Stimulated activated CD4-positive, alpha-beta T cell treated with anti-CD3 and anti-CD28 coated beads, Interleukin-1b, Interleukin-23, amount 100 ng/mL, for 4 hours (primary cell): Measurements from ENCODE around the gene TMEM178B.
"Not testable (repeated sequence)": the region's sequence is repeated elsewhere in the genome, so short reads cannot be mapped to it uniquely, and the experiment has no call there.

Experiments
- DNase-seq, 2 donors: peaks; one replicate each; pipeline ENCODE4 v3.0.0-alpha.2; 2020; ENCODE audit warnings: low read depth in 2 of 2

TMEM178B gene

GRCh38 chr7:141355032-141355431 is 281.2 kb downstream of the TMEM178B start:
- no peak for DNase-seq

DNA sequence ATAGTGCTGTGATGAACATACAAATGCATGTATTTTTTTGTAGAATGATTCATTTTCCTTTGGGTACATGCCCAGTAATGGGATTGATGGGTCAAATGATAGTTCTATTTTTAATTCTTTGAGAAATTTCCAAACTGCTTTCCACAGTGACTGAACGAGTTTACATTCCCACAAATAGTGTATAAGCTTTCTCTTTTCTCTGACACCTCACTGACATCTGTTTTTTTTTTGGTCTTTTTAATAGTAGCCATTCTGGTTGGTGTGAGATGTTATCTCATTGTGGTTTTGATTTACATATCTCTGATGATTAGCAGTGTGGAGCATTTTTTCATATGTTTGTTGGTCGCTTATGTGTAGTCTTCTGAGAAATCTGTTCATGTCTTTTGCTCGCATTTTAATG is 282.3 kb downstream of the TMEM178B start:
- no peak for DNase-seq

DNA sequence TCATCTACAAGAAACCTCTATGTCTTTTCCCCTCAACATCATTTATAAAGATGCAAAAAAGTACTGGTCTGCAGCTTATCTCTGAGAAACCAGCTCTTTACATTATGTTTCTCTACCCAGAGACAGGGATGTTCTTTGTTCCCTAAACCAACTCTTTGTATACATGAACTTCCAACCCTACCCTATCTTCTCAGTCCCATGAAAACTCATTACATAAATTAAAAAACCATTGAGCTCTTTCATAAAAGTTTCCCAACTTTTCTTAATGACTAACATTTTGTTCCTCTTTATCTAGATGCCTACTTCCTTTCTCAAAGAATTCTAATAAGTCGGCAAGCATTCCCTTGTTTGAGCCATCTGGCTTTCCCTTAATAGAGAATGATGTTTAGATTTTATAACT is 284.5 kb downstream of the TMEM178B start:
- DNase-seq = no peak

GRCh38 chr7:141359262-141359661 is 285.4 kb downstream of the TMEM178B start:
- DNase-seq = no peak

- DNase-seq = no peak
Measured at GRCh38 chr7:141359740-141360415, 286.0 kb downstream of the TMEM178B start.

- no peak for DNase-seq
Measured at GRCh38 chr7:141360416-141360760, 286.5 kb downstream of the TMEM178B start.

GRCh38 chr7:141360803-141361202 is 286.9 kb downstream of the TMEM178B start:
- DNase-seq = no peak

GRCh38 chr7:141361479-141361878 is 287.6 kb downstream of the TMEM178B start:
- no peak for DNase-seq

DNA sequence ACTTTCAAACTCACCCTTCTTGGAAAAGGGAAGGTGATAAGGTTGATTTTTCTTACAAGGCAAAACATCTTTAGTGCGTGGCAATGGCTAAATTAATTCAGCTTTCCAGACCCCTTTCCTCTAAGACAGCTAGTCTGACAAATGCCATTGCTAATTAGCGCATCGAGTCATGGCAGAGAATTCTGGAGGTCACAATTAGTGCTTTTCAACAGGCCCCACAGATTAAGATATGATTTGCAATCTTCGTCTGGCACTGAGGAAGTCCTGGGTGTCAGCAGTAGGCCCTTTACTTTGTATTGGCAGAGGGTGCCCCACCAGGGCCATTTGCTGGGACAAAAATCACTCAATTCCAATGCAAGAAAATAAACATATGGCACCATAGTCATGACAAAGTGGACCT is 288.1 kb downstream of the TMEM178B start:
- DNase-seq = no peak

DNA sequence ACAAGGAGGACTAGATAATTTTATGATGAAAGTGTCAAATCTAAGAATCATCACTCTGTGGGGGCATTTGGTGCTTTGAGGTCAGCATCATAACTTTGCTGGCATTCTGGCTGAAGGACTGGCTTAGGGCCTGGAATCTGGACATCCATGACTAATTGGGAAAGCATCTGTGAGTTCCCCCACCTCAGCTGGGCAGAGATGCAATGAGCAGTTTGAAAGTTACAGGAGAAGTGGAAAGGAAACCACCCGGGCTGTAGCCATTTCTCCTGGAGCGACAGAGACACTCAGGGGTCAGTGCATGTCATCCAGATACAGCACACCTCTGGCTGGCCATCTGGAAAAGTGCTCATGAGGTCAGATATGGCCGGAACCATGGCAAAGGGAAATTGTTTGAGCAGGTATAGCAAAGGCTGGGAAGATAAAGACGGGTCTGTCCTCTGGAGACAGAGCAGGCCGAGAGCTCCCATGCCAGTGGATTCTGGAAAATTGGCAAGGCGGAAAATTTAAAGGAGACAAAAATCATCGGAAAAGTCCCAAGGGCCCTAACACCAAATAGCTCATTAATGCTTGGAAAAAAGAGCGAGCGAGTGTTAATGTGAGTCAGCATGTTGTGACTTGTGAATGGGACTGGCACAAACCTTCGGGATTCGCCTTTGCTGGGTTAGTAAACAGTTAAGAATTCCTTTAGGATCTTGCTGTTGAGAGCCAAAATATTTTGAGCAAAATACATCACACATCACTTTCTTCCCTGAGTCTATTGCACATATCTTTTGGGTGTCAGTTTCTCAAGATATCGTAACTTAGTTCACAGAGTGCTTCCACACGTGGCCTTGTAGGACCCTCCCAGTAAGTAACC is 288.9 kb downstream of the TMEM178B start:
- no peak for DNase-seq

DNA sequence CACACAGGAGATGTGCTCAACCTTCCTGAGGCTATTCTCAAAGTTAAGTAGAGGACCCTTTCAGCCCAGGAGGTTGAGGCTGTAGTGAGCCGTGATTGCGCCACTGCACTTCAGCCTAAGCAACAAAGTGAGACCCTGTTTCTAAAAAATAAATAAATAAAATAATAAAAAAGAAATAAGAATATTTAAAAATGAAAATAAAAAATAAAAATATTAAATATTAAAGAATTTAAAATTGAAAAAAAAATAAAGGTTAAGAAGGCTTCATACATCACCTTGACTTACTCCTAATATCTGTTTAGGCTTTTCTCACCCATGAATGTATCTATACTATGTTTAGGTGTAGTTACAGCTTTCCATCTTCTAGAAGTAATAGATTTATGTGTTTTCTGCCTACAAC is 289.9 kb downstream of the TMEM178B start:
- no peak for DNase-seq

GRCh38 chr7:141366091-141366621 is 292.3 kb downstream of the TMEM178B start:
- no peak for DNase-seq

DNA sequence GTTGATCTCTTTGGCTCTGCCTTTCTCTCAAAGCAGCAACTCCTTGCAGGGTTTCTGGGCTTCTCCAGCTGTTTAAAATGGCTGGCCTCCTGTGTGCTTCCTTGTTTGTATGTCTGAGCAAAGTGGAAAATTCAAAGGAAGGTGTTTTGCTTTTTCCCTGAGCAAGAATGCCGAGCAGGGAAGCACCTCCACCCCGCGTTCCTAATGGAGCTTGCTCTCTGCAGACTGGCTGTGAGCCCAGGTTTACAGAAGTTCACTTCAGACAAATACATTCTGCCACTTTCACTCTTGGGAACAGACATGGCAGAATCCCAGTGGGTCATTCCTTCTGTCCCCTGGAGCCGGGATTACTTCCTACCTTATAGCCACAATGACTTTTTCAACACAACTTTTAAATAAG is 295.6 kb downstream of the TMEM178B start:
- DNase-seq = no peak

- no peak for DNase-seq
Measured at GRCh38 chr7:141370178-141370577, 296.3 kb downstream of the TMEM178B start.

GRCh38 chr7:141370650-141371049 is 296.8 kb downstream of the TMEM178B start:
- DNase-seq = no peak

GRCh38 chr7:141374425-141374824 is 300.6 kb downstream of the TMEM178B start:
- no peak for DNase-seq

DNA sequence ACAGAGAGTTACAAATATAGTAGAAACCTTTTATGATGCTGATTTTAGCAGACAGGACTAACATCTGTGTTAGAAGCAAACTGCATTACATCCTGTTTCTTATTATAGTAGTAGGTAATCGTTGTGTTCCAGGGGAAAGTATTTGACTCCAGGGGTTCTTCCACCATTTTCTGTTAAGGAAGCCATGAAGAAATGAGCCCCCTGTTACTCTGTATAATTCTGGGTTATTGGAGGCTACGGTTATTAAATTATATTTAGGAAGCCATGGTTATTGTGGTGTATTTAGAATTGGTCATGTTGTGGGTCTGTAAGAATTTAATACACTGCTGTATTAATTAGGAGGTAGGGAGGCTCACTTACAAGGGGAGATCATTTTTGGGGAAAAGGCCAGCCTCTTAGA is 301.6 kb downstream of the TMEM178B start:
- no peak for DNase-seq

- no peak for DNase-seq
Measured at GRCh38 chr7:141377906-141378305, 304.0 kb downstream of the TMEM178B start.

GRCh38 chr7:141378405-141378804 is 304.5 kb downstream of the TMEM178B start:
- DNase-seq = no peak

- no peak for DNase-seq
Measured at GRCh38 chr7:141381794-141382427, 308.0 kb downstream of the TMEM178B start.

- not testable (repeated sequence) for DNase-seq
Measured at GRCh38 chr7:141383356-141383755, 309.5 kb downstream of the TMEM178B start.

GRCh38 chr7:141386881-141387280 is 313.0 kb downstream of the TMEM178B start:
- DNase-seq = no peak
